T-helper 22 cell (primary cell): Measurements from ENCODE around the gene FAM170B.

Source experiments
- DNase-seq: peaks from one replicate; pipeline ENCODE4 v3.0.0-alpha.2; 2020; ENCODE audit warnings: low read depth

Gene FAM170B

DNA sequence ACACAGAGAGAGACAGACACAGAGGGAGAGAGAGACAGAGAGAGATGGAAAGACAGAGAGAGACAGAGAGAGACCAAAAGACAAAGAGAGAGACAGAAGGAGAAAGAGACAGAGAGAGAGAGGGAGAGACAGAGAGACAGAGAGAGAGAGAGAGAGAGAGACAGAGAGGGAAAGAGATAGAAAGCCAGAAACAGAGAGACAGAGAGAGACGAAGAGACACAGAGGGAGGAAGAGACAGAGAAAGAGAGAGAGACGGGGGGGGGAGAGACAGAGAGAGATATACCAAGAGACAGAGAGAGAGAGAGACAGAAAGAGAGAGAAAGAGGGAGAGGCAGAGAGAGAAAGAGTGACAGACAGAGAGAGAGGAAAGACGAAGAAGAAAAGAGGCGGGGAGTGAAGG, 28.7 kb downstream of the FAM170B start:
- DNase-seq: no peak

DNA sequence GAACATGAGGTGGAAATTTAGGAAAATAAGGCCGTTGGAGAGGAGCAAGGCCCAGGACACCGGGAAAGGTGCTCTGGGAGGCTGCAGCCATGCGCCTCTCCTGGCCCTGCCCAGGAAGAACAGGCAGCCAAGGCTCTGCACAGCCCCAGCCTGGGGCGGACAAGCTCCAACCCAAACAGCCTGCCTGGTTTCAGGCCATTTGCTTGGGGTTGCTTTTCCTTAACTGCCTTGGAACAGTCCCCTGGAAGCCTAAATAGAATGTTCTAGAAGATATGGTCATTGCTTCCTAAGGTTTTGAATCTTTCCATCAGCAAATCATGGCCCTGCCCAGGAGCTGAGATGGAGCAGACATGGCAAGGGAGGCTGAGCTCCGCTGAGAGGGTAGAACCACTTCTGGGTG, 29.5 kb downstream of the FAM170B start:
- DNase-seq: no peak

DNA sequence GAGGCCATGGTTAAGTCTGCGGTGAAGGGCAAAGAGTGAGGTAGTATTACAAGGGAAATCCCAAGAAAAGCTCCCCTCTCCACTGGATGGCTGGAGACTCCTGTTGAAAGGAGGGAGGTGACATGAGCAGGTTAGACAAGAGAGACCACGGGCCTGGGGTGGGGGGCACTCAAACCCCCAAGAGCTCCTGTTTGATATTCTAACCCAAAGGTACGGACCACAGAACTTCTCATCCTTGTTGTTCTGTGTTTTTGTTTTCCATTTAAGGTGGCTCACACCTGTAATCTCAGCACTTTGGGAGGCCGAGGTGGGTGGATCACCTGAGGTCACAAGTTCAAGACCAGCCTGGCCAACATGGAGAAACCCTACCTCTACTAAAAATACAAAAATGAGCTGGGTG, 30.1 kb downstream of the FAM170B start:
- no peak for DNase-seq

GRCh38 chr10:49099046-49099445, 34.8 kb downstream of the FAM170B start:
- no peak for DNase-seq

- no peak for DNase-seq
These were observed 36.9 kb downstream of the FAM170B start for GRCh38 chr10:49096890-49097445.

DNA sequence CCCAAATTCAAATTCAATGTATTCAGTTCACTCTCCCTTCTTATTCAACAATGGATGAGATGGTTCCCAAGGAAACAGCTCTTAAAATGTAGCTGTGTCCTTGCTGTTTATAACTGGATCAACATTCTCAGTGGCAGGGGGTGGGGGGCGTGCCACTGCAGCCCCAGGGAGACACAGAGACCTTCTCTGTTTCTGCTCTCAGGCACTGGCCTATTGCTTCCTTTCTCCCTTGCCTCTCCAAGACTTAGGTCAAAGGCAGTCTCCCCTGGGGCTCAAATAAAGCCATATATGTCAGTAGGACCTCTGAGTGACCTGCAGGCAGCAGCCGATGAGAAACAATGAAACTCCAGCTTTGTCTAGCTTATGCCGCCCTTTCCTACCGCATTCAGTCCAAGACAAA, 39.2 kb downstream of the FAM170B start:
- no peak for DNase-seq

DNA sequence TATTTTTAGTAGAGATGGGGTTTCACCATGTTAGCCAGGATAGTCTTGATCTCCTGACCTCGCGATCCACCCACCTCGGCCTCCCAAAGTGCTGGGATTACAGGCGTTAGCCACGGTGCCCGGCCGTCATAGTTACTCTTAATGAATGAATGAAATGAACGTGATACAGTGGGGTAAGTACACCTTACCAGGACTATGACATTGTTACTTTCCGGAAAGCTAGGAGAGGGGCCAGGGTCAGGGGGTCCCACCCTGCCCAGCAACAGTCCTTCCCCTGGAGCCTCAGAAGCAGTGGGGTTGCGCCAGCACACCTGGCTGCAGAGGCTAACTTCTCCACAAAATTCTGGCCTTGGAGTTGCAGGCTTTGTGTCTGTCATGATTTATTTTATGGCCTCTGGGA, 39.9 kb downstream of the FAM170B start:
- DNase-seq: no peak

- DNase-seq: no peak
These were observed 41.3 kb downstream of the FAM170B start for GRCh38 chr10:49092477-49092876.

DNA sequence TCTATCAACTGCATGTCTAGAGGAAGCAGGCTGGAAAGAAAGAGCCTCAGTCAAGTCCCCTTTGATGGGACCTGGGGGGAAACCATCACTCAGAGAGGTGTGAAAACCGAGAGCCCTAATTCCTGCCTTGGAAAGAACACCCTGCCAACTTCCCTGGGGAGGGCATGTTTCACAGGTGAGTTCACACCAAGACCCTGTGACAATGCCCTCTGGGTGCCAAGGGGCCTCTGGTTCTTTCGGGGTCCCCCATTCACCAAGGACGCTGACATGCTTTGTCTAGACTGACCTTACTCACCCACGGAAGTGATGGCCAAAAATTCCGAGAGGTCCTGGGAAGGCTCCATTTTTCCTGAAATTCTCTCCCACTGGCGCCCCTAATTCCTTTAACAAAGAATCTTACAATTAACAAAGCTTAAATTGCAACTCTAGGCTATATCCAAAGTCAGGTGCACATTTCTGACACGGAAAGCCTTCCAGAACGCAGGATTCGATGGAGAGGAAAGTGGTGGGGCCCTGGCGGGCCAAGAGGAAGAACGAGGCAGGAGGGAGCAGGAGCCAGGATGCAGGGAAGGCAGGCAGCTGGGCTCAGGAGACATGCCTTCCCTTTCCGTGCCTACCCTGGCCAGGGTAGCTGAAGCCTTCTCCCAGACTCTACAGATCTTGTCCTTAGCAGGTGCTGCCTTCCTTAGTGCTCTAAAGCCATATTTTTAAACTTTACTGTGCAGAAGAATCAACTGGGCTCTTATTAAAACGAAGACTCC, 42.2 kb downstream of the FAM170B start:
- no peak for DNase-seq

- DNase-seq: no peak
These were observed 43.0 kb downstream of the FAM170B start for GRCh38 chr10:49090696-49091380.

DNA sequence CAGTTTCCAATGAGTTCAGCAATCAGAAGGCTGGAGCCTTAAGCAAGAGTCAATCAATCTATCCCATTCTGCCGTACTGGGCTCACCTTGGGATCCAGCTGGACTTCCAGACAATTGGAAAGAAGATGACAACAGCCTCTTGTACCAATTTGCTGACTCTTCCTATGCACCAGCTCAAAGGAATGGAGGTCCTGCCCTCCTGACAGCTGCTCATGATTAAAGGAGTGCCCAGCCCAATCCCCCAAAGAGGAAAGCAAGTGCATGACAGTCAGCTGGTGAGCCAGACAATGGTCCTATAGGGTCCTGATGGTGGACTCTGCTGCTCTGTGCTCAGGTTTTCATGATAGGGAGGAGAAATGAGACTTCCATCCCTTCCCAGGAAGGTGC, 43.6 kb downstream of the FAM170B start:
- DNase-seq: no peak

- DNase-seq: no peak
These were observed 44.1 kb downstream of the FAM170B start for GRCh38 chr10:49089557-49090188.

DNA sequence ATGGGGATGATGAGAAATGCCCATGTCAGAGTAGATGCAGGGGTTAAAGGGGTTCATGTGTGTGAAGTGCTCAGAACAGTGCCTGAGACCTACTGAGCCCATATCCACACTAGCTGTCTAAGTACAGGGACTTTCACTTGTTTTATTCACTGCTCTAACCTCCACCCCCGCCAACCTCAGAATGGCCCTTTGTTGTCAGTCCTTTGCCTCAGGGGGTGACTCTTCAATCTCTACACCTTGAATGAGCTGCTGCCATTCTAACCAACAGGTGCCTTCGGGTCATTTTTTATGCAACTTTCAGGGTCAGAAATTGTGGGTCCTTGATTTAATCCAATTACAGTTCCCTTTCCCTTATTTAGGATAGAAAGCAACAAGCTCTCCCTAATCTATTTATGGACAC, 44.7 kb downstream of the FAM170B start:
- DNase-seq: no peak

DNA sequence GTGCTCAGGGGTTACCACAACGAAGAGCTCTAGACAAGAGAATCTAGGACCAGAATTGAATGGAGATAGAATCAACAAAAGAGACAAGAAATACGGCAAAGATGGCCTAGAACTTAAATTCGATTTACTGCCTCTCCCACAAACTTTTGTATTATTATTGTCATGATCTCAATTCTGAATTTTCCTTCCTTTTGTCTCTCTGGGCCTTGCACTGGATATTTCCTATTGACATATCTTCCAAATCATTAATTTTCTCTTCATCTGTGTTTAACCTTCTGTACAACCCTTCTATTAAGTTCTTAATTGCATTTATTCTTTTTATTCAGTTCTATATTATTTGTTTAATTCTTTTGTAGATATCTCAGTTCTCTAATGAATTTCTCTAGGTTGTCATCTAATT, 46.9 kb downstream of the FAM170B start:
- DNase-seq: no peak

DNA sequence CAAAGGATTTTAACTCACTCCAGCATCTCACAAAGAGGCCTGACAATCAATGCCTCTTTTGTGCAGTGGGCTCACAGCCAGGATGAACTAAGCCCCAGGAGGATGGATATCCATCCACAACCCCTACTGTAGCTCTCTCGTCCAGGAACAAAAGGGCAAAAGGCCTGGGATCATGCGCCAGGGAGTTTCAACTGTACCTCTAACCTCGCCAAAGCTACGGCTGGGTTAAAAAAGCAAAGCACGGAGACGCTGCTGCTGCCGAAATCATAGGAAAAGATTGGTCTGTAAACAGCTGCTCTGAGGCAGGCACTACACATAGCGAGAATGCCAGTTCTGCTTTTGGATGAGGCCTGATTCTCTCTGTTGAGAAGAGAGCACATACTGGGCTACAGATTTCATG, 50.6 kb downstream of the FAM170B start:
- no peak for DNase-seq

DNA sequence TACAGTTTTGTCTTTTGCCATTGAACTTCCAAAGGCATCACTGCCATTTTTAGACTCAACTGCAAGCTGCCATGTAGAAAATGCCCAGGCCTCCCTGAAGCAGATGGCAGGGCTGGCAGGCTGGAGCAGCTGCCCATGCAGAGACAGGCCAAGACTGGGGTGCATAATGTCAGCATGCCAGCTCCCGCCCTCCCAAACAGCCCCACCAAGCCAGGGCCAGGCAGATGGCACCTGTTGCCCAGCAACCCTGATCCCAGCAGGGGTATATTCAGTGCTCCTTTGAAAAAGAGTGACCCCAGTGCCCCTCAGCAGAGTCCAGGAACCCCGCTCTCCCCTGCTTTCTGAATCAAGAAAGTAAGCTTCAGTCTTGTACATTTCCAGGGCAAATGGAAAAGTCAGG, 51.1 kb downstream of the FAM170B start:
- DNase-seq: no peak

GRCh38 chr10:49081547-49082275, 52.1 kb downstream of the FAM170B start:
- no peak for DNase-seq
